ENCODE results near the gene DGKB. TPM values are rescaled to one million over a fixed set of nuclear protein-coding genes. Genes with fewer than 3 reads are reported as not detected.

Gene DGKB
- total RNA-seq, 1 donor, result not detected

DNA sequence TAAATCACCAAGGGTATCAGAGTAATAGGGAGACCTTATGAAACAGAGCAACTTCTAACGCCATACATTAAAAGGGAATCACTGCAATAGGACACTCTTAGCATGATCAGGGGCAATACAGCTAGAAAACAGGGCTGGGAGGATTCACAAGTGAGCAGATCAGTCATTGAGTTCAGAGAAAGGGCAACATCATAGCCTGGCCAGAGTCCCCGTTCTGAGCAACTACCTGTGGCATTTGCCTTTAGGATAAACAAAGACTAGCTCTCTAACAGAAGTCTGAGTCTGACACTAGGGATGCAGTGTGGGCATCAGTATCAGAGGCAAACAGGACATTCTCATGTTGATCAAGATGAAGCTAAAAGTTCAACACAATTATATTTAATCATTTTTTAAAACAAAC is 297.9 kb downstream of the DGKB start:
- TF ChIP-seq, protein P1, sequence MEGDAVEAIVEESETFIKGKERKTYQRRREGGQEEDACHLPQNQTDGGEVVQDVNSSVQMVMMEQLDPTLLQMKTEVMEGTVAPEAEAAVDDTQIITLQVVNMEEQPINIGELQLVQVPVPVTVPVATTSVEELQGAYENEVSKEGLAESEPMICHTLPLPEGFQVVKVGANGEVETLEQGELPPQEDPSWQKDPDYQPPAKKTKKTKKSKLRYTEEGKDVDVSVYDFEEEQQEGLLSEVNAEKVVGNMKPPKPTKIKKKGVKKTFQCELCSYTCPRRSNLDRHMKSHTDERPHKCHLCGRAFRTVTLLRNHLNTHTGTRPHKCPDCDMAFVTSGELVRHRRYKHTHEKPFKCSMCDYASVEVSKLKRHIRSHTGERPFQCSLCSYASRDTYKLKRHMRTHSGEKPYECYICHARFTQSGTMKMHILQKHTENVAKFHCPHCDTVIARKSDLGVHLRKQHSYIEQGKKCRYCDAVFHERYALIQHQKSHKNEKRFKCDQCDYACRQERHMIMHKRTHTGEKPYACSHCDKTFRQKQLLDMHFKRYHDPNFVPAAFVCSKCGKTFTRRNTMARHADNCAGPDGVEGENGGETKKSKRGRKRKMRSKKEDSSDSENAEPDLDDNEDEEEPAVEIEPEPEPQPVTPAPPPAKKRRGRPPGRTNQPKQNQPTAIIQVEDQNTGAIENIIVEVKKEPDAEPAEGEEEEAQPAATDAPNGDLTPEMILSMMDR (IDR thresholded peaks at IDR 0.05; ENCODE audit: insufficient read depth, low read depth, low read length), result no peak
- no peak overlapping the region for H3K4me3 ChIP-seq (ENCODE audit: low read depth, low read length)
- DNase-seq (ENCODE audit: low read depth), result no peak

DNA sequence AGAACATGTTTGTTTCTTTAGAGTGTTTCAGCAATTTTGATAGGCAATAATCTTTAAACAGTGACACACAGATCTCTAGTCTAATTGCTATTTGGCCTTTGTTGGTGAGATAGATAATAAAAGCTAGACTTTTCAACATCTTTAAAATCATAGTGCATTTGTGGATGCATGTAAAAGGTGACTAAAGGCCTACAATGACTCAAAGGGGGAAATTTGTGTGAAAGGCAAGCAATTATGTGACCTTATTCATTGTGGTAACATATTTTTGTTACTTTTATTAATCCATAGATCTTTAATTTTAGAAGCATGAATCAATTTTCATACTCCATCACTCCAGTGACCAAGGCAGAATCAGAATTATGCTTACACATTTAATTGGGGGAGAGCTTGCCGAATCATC is 299.7 kb downstream of the DGKB start:
- TF ChIP-seq, protein P1 (IDR thresholded peaks at IDR 0.05; ENCODE audit: insufficient read depth, low read depth, low read length), result no peak
- H3K4me3 ChIP-seq (ENCODE audit: low read depth, low read length), result no peak overlapping the region
- DNase-seq (ENCODE audit: low read depth), result no peak

DNA sequence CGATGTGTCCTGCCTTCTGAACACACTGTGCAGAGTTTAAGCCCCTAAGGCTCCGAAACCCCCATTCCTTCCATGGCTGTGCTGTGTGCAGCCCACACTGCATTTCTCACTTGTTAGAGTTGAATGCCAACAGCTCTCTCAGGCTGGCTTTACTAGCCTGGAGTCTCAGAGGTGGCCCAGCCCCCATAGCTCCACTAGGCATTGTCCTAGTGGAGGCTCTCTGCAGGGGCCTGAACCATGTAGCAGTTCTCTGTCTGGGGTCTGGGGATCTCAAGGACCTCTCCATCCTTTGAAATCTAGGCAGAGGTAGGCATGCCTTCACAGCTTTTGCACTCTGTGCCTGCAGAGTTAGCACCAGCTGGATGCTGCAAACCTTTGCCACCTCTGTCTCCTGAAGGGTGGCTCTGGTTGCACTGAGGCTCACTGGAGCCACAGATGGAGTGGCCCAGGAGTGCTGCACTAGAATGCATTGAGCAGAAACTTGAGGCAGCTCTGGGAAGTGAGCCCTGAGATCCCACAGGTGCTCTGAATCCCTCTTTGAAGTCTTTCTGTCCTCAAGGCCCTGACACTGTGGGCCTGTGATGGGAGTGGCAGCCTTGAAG is 301.7 kb downstream of the DGKB start:
- DNase-seq (ENCODE audit: low read depth), result no peak
- TF ChIP-seq, protein P1 (IDR thresholded peaks at IDR 0.05; ENCODE audit: insufficient read depth, low read depth, low read length), result no peak
- no peak overlapping the region for H3K4me3 ChIP-seq (ENCODE audit: low read depth, low read length)

DNA sequence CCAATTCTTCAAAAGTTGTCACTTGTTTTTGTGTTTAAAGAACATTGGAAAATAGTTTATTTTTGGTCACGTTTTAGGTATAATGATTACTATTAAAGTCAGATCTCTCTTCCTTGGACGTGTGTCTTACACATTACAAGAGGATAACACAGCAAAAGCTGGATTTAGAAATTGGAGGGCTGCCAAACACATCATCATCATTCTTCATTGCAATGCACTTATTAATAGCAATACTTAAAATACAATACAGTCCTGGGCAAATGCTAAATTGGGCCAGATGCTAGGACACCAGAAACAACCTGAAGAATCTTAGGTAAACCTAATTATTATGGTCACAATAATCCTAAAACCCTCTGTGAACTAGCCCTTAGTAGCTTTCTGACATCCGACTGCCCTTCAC is 303.6 kb downstream of the DGKB start:
- H3K4me3 ChIP-seq (ENCODE audit: low read depth, low read length), result no peak overlapping the region
- TF ChIP-seq, protein P1 (IDR thresholded peaks at IDR 0.05; ENCODE audit: insufficient read depth, low read depth, low read length), result no peak
- DNase-seq (ENCODE audit: low read depth), result no peak

DNA sequence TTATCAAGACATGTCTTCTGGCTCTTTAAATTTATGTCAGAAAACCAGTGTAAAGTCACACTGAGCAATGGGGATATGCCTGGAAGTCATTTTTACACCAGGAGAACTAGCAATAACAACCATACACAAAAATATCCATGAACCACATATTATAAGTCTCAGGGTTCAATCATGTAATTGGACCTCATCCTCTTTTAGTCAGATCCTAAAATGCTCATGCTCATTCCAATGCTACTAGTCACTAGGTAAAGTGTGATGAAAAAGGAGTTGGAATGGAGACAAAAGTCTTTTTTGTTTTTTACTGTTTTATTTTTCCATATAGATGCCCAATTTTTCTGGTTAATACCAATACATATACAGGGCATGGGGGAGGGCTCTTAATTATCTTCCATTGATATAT is 306.1 kb downstream of the DGKB start:
- DNase-seq (ENCODE audit: low read depth), result no peak
- no peak overlapping the region for H3K4me3 ChIP-seq (ENCODE audit: low read depth, low read length)
- TF ChIP-seq, protein P1 (IDR thresholded peaks at IDR 0.05; ENCODE audit: insufficient read depth, low read depth, low read length), result no peak

DNA sequence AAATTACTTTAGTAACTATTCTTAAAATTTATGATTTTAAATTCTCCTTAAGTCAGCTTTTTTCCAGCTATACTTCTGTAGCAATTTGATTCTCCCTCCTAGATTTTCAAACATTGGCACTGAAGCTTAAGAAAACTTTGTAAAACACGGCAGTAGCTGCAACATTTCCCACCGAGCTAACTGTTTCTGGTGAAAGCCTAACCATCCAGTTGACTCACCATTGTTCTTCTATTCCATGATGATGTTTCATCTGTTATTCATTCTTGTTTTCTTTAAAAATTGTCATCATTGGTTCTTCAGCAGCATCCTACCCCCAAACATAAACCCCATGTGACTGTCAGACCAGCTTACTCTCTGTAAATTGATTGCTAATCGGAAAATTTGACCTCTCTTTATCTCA is 312.3 kb downstream of the DGKB start:
- DNase-seq (ENCODE audit: low read depth), result no peak
- TF ChIP-seq, protein P1 (IDR thresholded peaks at IDR 0.05; ENCODE audit: insufficient read depth, low read depth, low read length), result no peak
- no peak overlapping the region for H3K4me3 ChIP-seq (ENCODE audit: low read depth, low read length)

DNA sequence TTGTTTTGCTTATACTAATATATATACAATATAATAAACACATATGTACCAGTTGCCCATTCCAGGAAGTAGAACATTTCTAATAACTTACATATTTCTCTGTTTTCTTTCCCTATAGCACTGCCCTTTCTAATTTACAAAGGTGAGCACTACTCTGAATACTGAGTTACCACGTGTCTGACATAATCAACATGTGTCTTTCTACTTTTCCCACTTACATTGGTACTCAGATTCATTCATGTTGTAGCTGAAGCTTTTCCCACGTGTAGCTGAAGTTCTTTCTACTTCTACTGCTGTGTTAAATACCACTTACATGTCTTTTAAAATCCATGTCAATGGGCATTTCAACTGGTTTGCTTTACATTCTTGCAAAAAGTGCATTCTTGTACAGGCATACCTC is 317.3 kb downstream of the DGKB start:
- H3K4me3 ChIP-seq (ENCODE audit: low read depth, low read length), result no peak overlapping the region
- TF ChIP-seq, protein P1 (IDR thresholded peaks at IDR 0.05; ENCODE audit: insufficient read depth, low read depth, low read length), result no peak
- no peak for DNase-seq (ENCODE audit: low read depth)

All from fibroblast of villous mesenchyme (primary cell).